ENCODE results near the gene KCNQ2. TPM values are rescaled to one million over a fixed set of nuclear protein-coding genes. Genes with fewer than 3 reads are reported as not detected.

Gene KCNQ2
- total RNA-seq, 2 experiments from 2014 or later = 0.19 to 0.37 TPM

GRCh38 chr20:63368151-63368550 lies 104.3 kb downstream of the KCNQ2 start:
- H3K36me3 Mint-ChIP-seq = no peaks in the 10 kb centered on the region
- ATAC-seq (ENCODE audit: low read depth) = no peak
- H3K4me3 Mint-ChIP-seq = no peak overlapping the region
- POLR2A ChIA-PET = no interaction called here
- H3K9me3 Mint-ChIP-seq = no peaks in the 10 kb centered on the region
- DNase-seq = no peak
- H3K4me1 Mint-ChIP-seq = no peaks in the 10 kb centered on the region
- no peaks in the 10 kb centered on the region for H3K27me3 Mint-ChIP-seq
- H3K27ac Mint-ChIP-seq = no peak overlapping the region

GRCh38 chr20:63367446-63368055 lies 104.9 kb downstream of the KCNQ2 start:
- ATAC-seq (ENCODE audit: low read depth) = no peak
- POLR2A ChIA-PET = no interaction called here
- DNase-seq = no peak
- Mint-ChIP-seq H3K36me3 (no peaks in the 10 kb centered on the region), H3K27me3 (peaks cover 5% of the 10 kb centered on the region), H3K4me1 (no peaks in the 10 kb centered on the region), H3K4me3 (no peak overlapping the region), H3K9me3 (no peaks in the 10 kb centered on the region), H3K27ac (no peak overlapping the region)

DNA sequence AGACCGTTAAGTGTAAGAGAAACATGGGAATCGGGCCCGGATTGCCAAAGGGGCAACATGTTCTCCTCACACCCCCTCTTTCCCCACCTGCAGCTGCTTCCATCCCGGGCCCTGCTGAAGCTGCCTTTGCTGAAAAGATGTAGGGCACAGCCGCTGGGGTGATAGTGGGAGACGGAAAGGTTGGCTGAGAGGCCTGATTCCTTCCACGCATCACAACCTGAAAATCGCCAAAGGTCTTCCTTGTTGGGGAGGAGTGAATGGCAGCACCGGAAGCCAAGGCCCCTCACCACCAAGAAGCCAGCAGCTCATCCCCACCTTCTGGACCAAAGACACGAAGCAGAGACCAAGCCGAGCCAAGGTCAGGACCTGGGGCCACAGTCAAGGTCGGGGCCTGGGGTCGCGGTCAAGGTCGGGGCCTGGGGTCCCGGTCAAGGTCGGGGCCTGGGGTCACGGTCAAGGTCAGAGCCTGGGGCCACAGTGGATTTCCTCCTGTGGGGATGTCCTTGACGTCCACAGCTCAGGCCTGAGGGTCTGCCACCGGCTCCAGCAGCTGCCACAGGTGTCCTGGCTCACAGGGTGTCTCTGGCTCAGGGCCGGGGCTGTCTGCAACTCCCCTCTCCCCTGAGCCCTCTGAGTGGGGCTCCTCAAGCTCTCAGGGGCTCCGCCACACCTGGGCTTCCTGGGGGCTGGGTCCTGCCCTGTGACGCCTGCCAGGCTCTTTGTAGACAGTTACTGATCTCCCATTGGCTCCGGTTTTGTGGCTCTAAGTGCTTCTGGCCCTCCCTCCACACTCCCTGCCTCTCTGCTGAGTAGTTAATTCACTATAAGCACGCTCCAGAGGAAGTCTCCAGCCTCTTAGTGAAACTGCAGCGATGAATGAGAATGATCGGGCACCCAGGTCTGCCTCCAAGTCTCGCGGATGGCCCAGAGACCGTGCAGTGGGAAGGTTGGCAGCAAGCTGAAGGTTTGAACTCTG lies 105.8 kb downstream of the KCNQ2 start:
- POLR2A ChIA-PET = no interaction called here
- H3K9me3 Mint-ChIP-seq = no peaks in the 10 kb centered on the region
- no peak overlapping the region for H3K27ac Mint-ChIP-seq
- no peak for ATAC-seq (ENCODE audit: low read depth)
- peaks cover 10% of the 10 kb centered on the region for H3K27me3 Mint-ChIP-seq
- no peak overlapping the region for H3K4me3 Mint-ChIP-seq
- no peaks in the 10 kb centered on the region for H3K36me3 Mint-ChIP-seq
- H3K4me1 Mint-ChIP-seq = no peaks in the 10 kb centered on the region
- no peak for DNase-seq

- Mint-ChIP-seq H3K27ac (no peak overlapping the region), H3K36me3 (no peaks in the 10 kb centered on the region), H3K4me3 (no peak overlapping the region), H3K4me1 (no peaks in the 10 kb centered on the region), H3K27me3 (peaks cover 10% of the 10 kb centered on the region), H3K9me3 (no peaks in the 10 kb centered on the region)
- DNase-seq = no peak
- POLR2A ChIA-PET = no interaction called here
- no peak for ATAC-seq (ENCODE audit: low read depth)
These were observed 106.7 kb downstream of the KCNQ2 start for GRCh38 chr20:63365601-63366389.

GRCh38 chr20:63364801-63365585 lies 107.5 kb downstream of the KCNQ2 start:
- Mint-ChIP-seq H3K27me3 (peaks cover 10% of the 10 kb centered on the region), H3K4me1 (no peaks in the 10 kb centered on the region), H3K36me3 (no peaks in the 10 kb centered on the region), H3K4me3 (no peak overlapping the region), H3K9me3 (no peaks in the 10 kb centered on the region), H3K27ac (no peak overlapping the region)
- POLR2A ChIA-PET = interaction anchor here (0.7 kb wide), 1 partner anchor 74 kb away, joined by 4 read pairs; no protein-coding TSS in a partner anchor
- ATAC-seq (ENCODE audit: low read depth) = no peak
- no peak for DNase-seq

DNA sequence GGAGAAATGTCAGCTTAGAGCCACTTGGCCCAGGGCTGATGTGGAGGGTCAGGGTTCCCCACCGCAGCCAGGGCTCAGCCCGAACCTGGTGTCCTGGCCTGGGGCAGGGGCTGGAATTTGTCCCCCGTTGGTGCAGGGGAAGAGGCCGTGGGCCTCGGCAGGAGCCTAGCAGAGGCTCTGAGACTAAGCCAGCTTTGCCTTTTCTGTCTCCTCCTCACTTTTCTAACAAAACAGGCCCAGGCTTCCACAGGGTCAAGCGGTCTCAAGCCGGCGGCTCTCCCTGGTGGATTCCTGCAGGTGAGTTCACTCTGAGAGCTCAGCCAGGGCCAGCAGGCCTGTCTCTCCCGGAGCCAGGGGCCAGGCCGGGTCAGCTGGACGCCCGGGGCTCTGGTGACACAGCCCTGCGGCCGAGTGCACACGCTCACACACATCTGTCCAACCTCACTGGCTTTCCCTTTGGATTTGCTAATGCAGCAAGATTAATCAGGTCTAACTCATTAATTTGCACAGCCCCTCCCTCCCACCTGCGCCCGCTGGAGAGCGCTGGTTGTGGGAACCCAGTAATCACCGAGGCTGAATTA lies 108.4 kb downstream of the KCNQ2 start:
- Mint-ChIP-seq H3K4me3 (no peak overlapping the region), H3K9me3 (no peaks in the 10 kb centered on the region), H3K36me3 (no peaks in the 10 kb centered on the region), H3K27me3 (peaks cover 10% of the 10 kb centered on the region), H3K27ac (no peak overlapping the region), H3K4me1 (no peaks in the 10 kb centered on the region)
- DNase-seq (no peak), ATAC-seq (ENCODE audit: low read depth) (no peak)
- POLR2A ChIA-PET = no interaction called here

GRCh38 chr20:63363013-63363957 lies 109.2 kb downstream of the KCNQ2 start:
- H3K9me3 Mint-ChIP-seq = no peaks in the 10 kb centered on the region
- H3K27ac Mint-ChIP-seq = no peak overlapping the region
- H3K27me3 Mint-ChIP-seq = peaks cover 10% of the 10 kb centered on the region
- no peaks in the 10 kb centered on the region for H3K36me3 Mint-ChIP-seq
- DNase-seq (no peak), ATAC-seq (ENCODE audit: low read depth) (no peak)
- POLR2A ChIA-PET = no interaction called here
- H3K4me3 Mint-ChIP-seq = no peak overlapping the region
- no peaks in the 10 kb centered on the region for H3K4me1 Mint-ChIP-seq

DNA sequence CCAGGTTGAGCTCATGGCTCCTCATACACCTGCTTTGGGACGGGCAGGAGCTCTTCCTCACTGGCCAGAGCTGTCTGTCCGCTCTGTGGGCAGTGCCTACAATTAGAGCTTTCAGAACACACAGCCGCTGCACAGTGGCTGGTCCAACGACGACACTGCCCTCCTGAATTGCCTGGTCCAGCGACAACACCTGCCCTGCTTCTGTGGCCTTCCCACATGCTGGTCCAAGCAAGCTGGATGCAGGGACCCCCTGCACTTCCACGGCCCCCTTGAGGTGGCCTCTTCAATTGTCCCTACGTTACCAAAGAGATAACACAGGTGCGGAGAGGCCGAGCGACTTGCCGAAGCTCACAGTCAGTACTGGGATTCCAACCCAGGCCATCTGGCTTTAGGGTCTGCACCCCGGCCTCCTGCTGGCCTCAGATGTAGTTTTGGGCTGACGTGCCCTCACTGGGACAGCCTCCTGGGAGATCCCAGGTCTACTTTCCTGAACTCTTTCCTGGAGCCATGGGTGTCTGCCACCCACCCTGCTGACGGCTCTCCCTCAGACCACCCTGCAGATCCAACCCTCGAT lies 109.9 kb downstream of the KCNQ2 start:
- Mint-ChIP-seq H3K36me3 (no peaks in the 10 kb centered on the region), H3K9me3 (no peaks in the 10 kb centered on the region), H3K4me1 (no peaks in the 10 kb centered on the region), H3K4me3 (no peak overlapping the region), H3K27ac (no peak overlapping the region), H3K27me3 (peaks cover 10% of the 10 kb centered on the region)
- POLR2A ChIA-PET = no interaction called here
- ATAC-seq (ENCODE audit: low read depth) (no peak), DNase-seq (no peak)

DNA sequence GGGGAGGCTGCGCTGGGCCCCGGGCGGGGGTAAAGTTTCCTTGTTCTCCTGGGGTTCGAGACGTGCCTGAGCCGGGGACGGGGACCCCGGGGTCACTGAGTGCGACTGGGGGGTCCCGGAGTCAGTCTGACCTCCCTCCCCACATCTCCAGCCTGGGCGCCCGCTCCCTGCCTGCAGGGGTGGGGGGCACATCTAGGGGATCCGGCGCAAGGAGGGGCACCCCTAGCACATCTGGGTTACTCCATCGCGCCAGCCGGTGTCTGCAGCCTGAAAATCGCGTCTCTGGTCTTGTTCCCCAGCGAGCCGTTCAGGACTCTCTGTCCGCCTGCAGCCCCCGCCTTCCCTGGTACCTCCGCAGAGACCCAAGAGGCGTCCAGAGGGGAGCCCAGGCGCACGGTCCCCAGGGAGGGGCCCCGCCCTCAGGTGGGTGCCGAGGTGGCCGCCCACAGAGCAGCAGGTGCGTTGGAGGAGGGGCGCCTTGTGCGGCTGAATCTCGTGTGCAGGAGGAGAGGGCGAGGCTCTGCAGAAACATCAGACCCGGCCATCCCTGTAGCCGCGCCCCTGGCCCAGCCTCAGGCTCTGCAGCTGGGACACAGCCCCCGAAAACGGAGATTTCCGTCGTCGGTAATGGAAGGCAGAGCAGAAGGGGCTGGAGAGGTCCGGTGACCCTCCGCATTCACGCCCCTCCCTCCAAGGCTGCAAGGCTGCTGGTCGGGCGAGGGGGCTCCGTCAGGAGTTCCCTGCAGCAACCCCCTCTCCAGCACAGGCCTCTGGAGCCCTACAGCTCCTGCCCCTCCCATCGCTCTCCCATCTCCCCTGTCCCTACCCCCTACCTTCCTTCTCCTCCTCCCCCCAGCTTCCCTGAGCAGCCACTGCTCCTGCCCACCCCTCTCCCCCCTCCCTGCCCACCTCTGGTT lies 110.7 kb downstream of the KCNQ2 start:
- Mint-ChIP-seq H3K4me1 (no peaks in the 10 kb centered on the region), H3K27me3 (peaks cover 10% of the 10 kb centered on the region), H3K4me3 (no peak overlapping the region), H3K27ac (no peak overlapping the region), H3K9me3 (peaks cover 3% of the 10 kb centered on the region), H3K36me3 (no peaks in the 10 kb centered on the region)
- ATAC-seq (ENCODE audit: low read depth) (no peak), DNase-seq (no peak)
- POLR2A ChIA-PET = no interaction called here

- peaks cover 3% of the 10 kb centered on the region for H3K9me3 Mint-ChIP-seq
- DNase-seq (no peak), ATAC-seq (ENCODE audit: low read depth) (no peak)
- H3K27ac Mint-ChIP-seq = no peak within 1 kb of the TSS
- no peak within 1 kb of the TSS for H3K4me3 Mint-ChIP-seq
- H3K4me1 Mint-ChIP-seq = no peaks in the 10 kb centered on the region
- peaks cover 10% of the 10 kb centered on the region for H3K27me3 Mint-ChIP-seq
- no peaks in the 10 kb centered on the region for H3K36me3 Mint-ChIP-seq
- POLR2A ChIA-PET = no interaction called here
These were observed 111.5 kb downstream of the KCNQ2 start, which contains the start of gene CHRNA4 for GRCh38 chr20:63360850-63361518. Gene CHRNA4 (minus strand): TSS chr20:63361349. CDS start chr20:63361165, 184 bp downstream.

Data from activated naive CD8-positive, alpha-beta T cell treated with anti-CD3 and anti-CD28 coated beads, Interleukin-2, amount 10 ng/mL, durations not matched to agents 7 days and 5 days (primary cell).